ENCODE data around the gene MUC6. TPM values are rescaled to one million over a fixed set of nuclear protein-coding genes. Genes with fewer than 3 reads are reported as not detected.

The MUC6 gene
- total RNA-seq, 1 experiment from 2014 or later: not detected

GRCh38 chr11:1053121-1053901 is 16.8 kb upstream of the MUC6 start:
- no peaks in the 10 kb centered on the region for H3K9me3 Mint-ChIP-seq (ENCODE audit: unreplicated experiment)
- no peak for DNase-seq (ENCODE audit: unreplicated experiment)
- no TSS peak for BruUV-seq (replicated peaks)
- H3K27me3 Mint-ChIP-seq (ENCODE audit: insufficient read depth, unreplicated experiment): no peaks in the 10 kb centered on the region
- ChIA-PET CTCF (interaction anchor here (0.7 kb wide), 2 partner anchors 195 to 446 kb away, joined by 3 read pairs; no protein-coding TSS in a partner anchor), POLR2A (no interaction called here)
- no peak overlapping the region for H3K27ac Mint-ChIP-seq (ENCODE audit: low read depth, unreplicated experiment)
- no peak for TF ChIP-seq CTCF (IDR thresholded peaks at IDR 0.05; ENCODE audit: unreplicated experiment)
- H3K4me3 Mint-ChIP-seq (ENCODE audit: unreplicated experiment): no peak overlapping the region
- no peaks in the 10 kb centered on the region for H3K36me3 Mint-ChIP-seq (ENCODE audit: insufficient read depth, unreplicated experiment)
- intact Hi-C loops (cut with micrococcal nuclease): no loop called here
- H3K4me1 Mint-ChIP-seq (ENCODE audit: insufficient read depth, unreplicated experiment): peaks cover 11% of the 10 kb centered on the region

DNA sequence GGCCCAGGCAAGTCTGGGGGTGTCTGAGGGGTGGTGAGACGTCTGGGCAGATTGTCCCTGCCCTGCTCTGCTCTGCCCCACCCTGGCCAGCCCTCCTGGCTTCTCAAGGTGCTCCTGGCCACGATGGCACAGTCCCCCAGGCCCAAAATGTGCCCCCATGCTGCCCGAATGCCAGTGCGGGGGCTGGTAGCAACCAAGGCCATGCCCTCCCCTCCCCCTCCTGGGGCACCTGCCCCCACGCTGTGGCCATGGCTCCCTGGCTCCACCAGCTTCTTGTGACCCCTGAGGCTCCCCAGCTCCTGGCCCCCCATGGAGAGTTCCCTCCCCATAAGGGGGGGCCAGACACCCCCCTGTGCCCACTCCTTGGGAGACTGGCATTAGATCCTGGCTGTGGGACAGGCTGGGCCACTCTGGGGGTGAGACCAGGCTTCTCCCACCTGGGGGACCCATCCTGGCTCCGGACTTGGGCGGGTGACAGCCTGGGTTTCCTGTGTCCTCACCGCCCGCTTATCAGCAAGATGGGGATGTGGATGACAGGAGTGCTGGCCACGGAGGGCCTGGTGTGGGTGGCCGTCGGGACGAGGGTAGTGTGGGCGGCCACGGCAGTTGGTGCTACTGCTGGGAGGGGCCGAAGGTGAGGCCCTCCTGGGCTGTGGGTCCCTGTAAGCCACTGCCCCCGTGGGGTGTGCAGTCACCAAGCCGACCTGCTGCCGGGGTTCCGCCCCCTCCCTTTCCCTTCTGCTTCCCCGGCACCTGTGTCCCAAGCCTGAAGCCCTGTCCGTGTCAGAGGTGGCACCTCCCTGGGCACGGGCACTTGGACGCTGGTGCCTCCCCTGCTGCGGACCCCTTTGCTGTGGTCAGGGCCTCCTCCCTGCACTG is 15.9 kb upstream of the MUC6 start:
- no peak for DNase-seq (ENCODE audit: unreplicated experiment)
- Mint-ChIP-seq H3K4me1 (ENCODE audit: insufficient read depth, unreplicated experiment) (peaks cover 11% of the 10 kb centered on the region), H3K4me3 (ENCODE audit: unreplicated experiment) (no peak overlapping the region), H3K27me3 (ENCODE audit: insufficient read depth, unreplicated experiment) (peaks cover 4% of the 10 kb centered on the region), H3K9me3 (ENCODE audit: unreplicated experiment) (no peaks in the 10 kb centered on the region), H3K27ac (ENCODE audit: low read depth, unreplicated experiment) (no peak overlapping the region), H3K36me3 (ENCODE audit: insufficient read depth, unreplicated experiment) (no peaks in the 10 kb centered on the region)
- no TSS peak for BruUV-seq (replicated peaks)
- CTCF ChIA-PET: interaction anchor here (0.6 to 1.9 kb wide), 14 partner anchors 8 to 447 kb away, joined by 3 to 22 read pairs (median 3); partner anchors contain the start of gene AP2A2
- POLR2A ChIA-PET: no interaction called here
- intact Hi-C loops (cut with micrococcal nuclease): no loop called here
- no peak for TF ChIP-seq CTCF (IDR thresholded peaks at IDR 0.05; ENCODE audit: unreplicated experiment)

DNA sequence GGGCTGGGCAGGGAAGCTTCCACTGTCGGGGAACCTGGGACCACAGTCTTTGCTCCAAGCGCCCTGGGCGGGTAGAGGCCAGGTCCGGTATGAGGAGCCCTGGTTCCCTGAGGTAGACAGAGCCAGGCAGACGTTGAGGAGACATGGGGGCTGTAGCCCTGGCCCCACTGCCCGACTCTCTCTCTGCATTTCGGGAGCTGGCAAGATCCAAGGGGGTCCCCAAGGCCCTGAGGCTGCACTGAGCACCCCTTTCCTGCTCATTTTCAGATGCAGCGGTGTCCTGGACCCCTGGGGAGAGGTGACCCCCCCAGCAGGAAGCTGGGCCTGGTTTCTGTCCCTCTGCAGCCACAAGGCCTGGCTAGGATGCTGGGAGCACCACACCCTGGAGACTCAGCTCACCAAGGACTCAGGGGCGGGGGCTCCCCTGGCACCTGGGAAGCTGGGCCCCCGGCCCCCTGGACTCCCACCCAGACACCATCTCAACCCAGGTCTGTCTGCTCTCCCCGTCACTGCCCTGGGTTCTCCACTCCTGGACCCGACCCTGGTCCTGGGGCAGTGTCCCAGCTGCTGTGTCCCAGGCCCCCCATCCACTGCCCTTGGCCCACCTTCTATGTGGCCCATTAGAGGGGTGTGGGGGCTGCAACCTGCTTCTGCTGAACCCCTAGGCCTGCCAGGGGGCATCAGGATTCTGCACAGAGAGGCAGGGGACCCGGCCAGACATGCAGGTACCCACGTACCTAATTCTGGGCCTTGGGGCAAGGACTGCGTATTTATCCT is 15.0 kb upstream of the MUC6 start:
- ChIA-PET POLR2A (no interaction called here), CTCF (interaction anchor here (0.5 to 1.9 kb wide), 22 partner anchors 10 to 464 kb away, joined by 3 to 22 read pairs (median 3); partner anchors contain the start of genes AP2A2 and CHID1)
- no peaks in the 10 kb centered on the region for H3K9me3 Mint-ChIP-seq (ENCODE audit: unreplicated experiment)
- no peaks in the 10 kb centered on the region for H3K36me3 Mint-ChIP-seq (ENCODE audit: insufficient read depth, unreplicated experiment)
- TF ChIP-seq CTCF (IDR thresholded peaks at IDR 0.05; ENCODE audit: unreplicated experiment): no peak
- intact Hi-C loops (cut with micrococcal nuclease): loop anchor here (1.0 to 2.0 kb wide), 2 partner anchors 125 to 207 kb away; no protein-coding TSS in a partner anchor
- H3K4me1 Mint-ChIP-seq (ENCODE audit: insufficient read depth, unreplicated experiment): peaks cover 11% of the 10 kb centered on the region
- no TSS peak for BruUV-seq (replicated peaks)
- H3K27ac Mint-ChIP-seq (ENCODE audit: low read depth, unreplicated experiment): no peak overlapping the region
- peaks cover 12% of the 10 kb centered on the region for H3K27me3 Mint-ChIP-seq (ENCODE audit: insufficient read depth, unreplicated experiment)
- no peak for DNase-seq (ENCODE audit: unreplicated experiment)
- no peak overlapping the region for H3K4me3 Mint-ChIP-seq (ENCODE audit: unreplicated experiment)
